KMS-11 (cell line): ENCODE measurements around the gene HINT2.
A peak's percentile ranks its signal among the peaks of the same experiment; 100 is the strongest.

Experiments used
- H2AFZ ChIP-seq: fragments of 200-600 bp; sonication (generic); 2 replicates; pipeline ENCODE4 v1.6.1; 2016; ENCODE audit warnings: antibody characterized with exemption, mixed run types, low read depth
- H3K27ac ChIP-seq: fragments of 200-600 bp; sonication (generic); 2 replicates; pipeline ENCODE4 v1.6.1; 2016; ENCODE audit warnings: mild to moderate bottlenecking, mixed run types
- H3K27me3 ChIP-seq: fragments of 200-600 bp; sonication (generic); 2 replicates; pipeline ENCODE4 v1.6.1; 2017; ENCODE audit warnings: mild to moderate bottlenecking, low read depth, mixed run types, moderate library complexity; ENCODE audit not compliant: insufficient read depth
- H3K36me3 ChIP-seq: fragments of 200-600 bp; sonication (generic); 2 replicates; pipeline ENCODE4 v1.6.1; 2017; ENCODE audit warnings: mild to moderate bottlenecking, mixed run types; ENCODE audit not compliant: insufficient read depth
- H3K4me1 ChIP-seq: fragments of 200-600 bp; sonication (generic); 2 replicates; pipeline ENCODE4 v1.6.1; 2016; ENCODE audit warnings: mild to moderate bottlenecking, low read depth, mixed run types; ENCODE audit not compliant: poor library complexity, severe bottlenecking
- H3K4me2 ChIP-seq: fragments of 200-600 bp; sonication (generic); 2 replicates; pipeline ENCODE4 v1.7.0; 2016; ENCODE audit warnings: mild to moderate bottlenecking, mixed run types
- H3K4me3 ChIP-seq: fragments of 200-600 bp; sonication (generic); IDR thresholded peaks from 2 replicates; pipeline ENCODE4 v1.6.1; 2017; ENCODE audit warnings: low read depth, low read length, mixed read lengths; ENCODE audit not compliant: insufficient read depth
- H3K79me2 ChIP-seq: fragments of 200-600 bp; sonication (generic); 2 replicates; pipeline ENCODE4 v1.6.1; 2016; ENCODE audit warnings: low read depth, mixed run types; ENCODE audit not compliant: insufficient read depth
- H3K9ac ChIP-seq: fragments of 200-600 bp; sonication (generic); 2 replicates; pipeline ENCODE4 v1.6.1; 2016; ENCODE audit warnings: mild to moderate bottlenecking, mixed run types
- H4K20me1 ChIP-seq: fragments of 200-600 bp; sonication (generic); 2 replicates; pipeline ENCODE4 v1.6.1; 2016; ENCODE audit warnings: mild to moderate bottlenecking, mixed run types; ENCODE audit not compliant: insufficient read depth
- TF ChIP-seq, protein P1 (sequence below): fragments of 200-600 bp; sonication (generic); conservative IDR thresholded peaks from 2 replicates; pipeline ENCODE4 v1.6.1; 2017; ENCODE audit warnings: low read depth, mild to moderate bottlenecking, antibody characterized with exemption, low read length, moderate library complexity, mixed read lengths

HINT2 gene

DNA sequence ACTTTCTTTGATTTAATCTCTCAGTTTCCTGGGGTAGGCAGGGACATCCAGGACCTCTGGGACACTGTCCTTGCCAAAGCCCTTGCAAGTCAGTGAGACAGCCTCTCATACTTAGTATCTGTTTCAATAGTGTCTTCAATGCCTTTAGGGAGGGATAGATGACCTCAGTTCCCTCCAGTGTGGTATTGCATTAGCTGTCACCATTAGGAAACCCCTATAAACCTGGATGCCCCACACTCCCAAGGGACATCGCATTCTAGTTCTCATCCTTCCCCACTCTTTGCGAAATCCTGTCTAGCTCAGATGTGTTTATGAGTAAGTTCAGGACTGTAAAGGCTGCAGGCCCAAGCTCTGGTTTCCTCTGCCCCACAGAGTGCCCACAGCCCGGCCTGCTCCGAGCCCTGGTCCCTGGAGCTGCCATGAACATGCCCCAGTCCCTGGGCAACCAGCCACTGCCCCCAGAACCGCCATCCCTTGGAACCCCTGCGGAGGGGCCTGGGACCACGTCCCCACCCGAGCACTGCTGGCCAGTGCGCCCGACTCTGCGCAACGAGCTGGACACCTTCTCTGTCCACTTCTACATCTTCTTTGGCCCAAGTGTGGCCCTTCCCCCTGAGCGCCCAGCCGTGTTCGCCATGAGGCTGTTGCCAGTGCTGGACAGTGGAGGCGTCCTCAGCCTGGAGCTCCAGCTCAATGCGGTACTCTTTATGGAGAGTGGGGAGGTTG lies 27.3 kb upstream of the HINT2 start:
- peaks cover 53% of the 10 kb centered on the region for H3K4me1 ChIP-seq
- TF ChIP-seq, protein P1, sequence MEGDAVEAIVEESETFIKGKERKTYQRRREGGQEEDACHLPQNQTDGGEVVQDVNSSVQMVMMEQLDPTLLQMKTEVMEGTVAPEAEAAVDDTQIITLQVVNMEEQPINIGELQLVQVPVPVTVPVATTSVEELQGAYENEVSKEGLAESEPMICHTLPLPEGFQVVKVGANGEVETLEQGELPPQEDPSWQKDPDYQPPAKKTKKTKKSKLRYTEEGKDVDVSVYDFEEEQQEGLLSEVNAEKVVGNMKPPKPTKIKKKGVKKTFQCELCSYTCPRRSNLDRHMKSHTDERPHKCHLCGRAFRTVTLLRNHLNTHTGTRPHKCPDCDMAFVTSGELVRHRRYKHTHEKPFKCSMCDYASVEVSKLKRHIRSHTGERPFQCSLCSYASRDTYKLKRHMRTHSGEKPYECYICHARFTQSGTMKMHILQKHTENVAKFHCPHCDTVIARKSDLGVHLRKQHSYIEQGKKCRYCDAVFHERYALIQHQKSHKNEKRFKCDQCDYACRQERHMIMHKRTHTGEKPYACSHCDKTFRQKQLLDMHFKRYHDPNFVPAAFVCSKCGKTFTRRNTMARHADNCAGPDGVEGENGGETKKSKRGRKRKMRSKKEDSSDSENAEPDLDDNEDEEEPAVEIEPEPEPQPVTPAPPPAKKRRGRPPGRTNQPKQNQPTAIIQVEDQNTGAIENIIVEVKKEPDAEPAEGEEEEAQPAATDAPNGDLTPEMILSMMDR = no peak
- peak overlapping the region; percentile 35; the same call in 1 of the 2 replicates for H3K4me2 ChIP-seq
- H2AFZ ChIP-seq = no peak overlapping the region
- H3K36me3 ChIP-seq = no peaks in the 10 kb centered on the region
- no peaks in the 10 kb centered on the region for H4K20me1 ChIP-seq
- no peaks in the 10 kb centered on the region for H3K79me2 ChIP-seq
- no peak overlapping the region for H3K9ac ChIP-seq
- no peak overlapping the region for H3K4me3 ChIP-seq
- H3K27ac ChIP-seq = no peak overlapping the region
- H3K27me3 ChIP-seq = no peaks in the 10 kb centered on the region

DNA sequence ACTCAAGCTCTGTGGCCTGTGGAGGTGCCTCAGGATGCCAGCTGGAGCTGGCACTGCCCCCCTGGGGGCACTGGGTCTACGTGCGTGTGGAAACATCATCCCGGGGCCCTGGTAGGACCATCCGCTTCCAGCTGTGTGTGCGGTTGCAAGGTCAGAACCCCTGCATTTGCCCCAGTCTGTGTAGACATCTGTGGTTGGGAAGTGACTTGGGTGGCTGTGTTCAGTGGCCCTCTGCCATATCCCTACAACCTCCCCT lies 26.7 kb upstream of the HINT2 start:
- Histone ChIP-seq H4K20me1 (no peaks in the 10 kb centered on the region), H3K4me3 (no peak overlapping the region), H3K4me2 (no peak overlapping the region), H3K79me2 (no peaks in the 10 kb centered on the region), H3K27me3 (no peaks in the 10 kb centered on the region), H3K27ac (no peak overlapping the region), H3K9ac (no peak overlapping the region), H3K4me1 (peaks cover 47% of the 10 kb centered on the region), H3K36me3 (no peaks in the 10 kb centered on the region), H2AFZ (no peak overlapping the region)
- TF ChIP-seq, protein P1 = no peak

DNA sequence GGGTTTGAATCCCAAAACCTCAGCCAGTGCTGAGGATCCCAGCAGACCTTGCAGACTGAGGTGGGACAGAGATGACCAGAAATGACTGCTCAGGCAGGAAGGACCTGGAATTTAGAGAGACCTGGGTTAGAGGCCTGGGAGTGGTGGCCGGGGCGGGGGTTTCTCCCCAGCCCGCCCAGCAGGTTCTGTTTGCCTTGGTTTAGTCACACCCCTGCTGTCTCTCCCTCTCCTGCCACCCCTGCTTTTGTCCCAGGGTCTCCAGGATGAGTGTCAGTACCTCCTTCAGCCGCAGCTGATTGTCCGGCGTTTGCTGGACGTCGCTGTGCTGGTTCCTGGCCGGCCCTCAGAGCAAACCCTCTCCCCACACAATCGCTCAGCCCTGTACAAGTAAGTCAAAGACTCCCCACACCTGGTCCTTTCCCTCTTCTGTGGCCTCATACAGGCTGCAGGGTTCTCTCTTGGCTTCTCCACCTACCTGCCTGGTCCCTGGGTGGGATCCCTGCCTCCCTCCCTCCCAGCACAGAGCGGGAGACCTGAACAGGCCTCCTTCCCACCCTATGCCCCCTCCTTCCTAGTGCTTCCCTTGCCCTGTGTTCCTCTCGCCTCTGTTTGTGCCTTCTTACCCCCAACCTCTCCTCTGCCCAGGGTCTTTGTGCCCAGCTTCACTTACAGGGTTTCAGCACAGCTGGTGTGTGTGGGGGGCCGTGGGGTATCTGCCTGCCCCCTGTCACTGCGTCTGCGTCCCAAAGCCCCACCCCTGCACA lies 26.2 kb upstream of the HINT2 start:
- H3K4me2 ChIP-seq = no peak overlapping the region

DNA sequence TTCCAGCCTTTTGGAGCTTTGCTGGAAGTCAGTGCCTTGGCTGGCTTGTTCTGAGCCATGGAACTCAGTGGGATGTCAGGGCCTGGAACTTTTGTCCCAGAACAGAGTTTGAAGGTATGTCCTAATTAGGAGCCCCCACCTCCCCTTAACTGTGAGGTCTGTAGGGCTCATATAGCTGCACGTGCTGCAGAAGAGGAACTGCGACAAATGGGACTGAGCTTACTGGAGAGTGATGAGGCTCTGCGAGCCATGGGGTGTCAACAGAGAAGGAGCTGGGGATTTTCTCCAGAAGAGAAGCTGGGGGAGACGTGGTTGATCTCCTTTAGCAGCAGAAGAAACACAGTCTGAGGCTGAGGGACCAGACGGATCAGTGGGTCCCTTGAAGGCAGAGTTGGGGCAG lies 25.1 kb upstream of the HINT2 start:
- Histone ChIP-seq H3K79me2 (no peaks in the 10 kb centered on the region), H3K36me3 (no peaks in the 10 kb centered on the region), H2AFZ (no peak overlapping the region), H4K20me1 (no peaks in the 10 kb centered on the region), H3K27me3 (no peaks in the 10 kb centered on the region), H3K9ac (no peak overlapping the region), H3K4me1 (peaks cover 44% of the 10 kb centered on the region), H3K4me3 (no peak overlapping the region), H3K4me2 (no peak overlapping the region), H3K27ac (no peak overlapping the region)
- TF ChIP-seq, protein P1 = no peak

More for the DNA sequence above, 26.2 kb upstream of the HINT2 start:
- Histone ChIP-seq H3K27ac (no peak overlapping the region), H3K79me2 (no peaks in the 10 kb centered on the region), H3K36me3 (no peaks in the 10 kb centered on the region), H3K9ac (no peak overlapping the region), H3K4me3 (no peak overlapping the region), H4K20me1 (no peaks in the 10 kb centered on the region), H2AFZ (no peak overlapping the region), H3K4me1 (peaks cover 42% of the 10 kb centered on the region), H3K27me3 (no peaks in the 10 kb centered on the region)
- TF ChIP-seq, protein P1 = no peak
